Uterus (tissue), 2 donors: ENCODE data around the gene INPP5F.

Source experiments
- POLR2A ChIP-seq, 2 donors: fragments of 450-650 bp; IDR thresholded peaks; one replicate each; pipeline ENCODE4 v1.6.1; 2016; ENCODE audit warnings: antibody characterized with exemption in 2 of 2, mild to moderate bottlenecking in 1 of 2, moderate library complexity in 1 of 2
- TF ChIP-seq, protein P1 (sequence below), 4 experiments: fragments of 200-600 bp in 2 of 4; fragments of 450-650 bp in 2 of 4; sonication (generic) in 2 of 4; IDR thresholded peaks; one replicate each; pipeline ENCODE4 v1.5.1; 2016 to 2019; ENCODE audit warnings: antibody characterized with exemption in 4 of 4, mild to moderate bottlenecking in 2 of 4, moderate library complexity in 1 of 4

DNA sequence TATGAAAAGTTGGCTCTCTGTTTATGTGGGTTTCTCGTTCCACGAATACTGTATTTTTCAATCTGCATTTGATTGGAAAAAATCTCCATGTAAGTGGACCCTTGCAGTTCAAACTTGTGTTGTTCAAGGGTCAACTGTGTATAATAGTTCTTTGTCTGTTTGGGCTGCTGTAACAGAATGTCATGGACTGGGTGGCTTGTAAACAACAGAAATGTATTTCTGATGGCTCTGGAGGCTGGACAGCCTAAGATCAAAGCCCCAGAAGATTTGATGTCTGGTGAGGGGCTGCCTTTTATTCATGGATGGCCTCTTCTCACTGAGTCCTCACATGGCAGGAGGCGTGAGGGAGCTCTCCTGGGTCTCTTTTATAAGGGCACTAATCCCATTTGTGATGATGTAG, 36.2 kb downstream of the INPP5F start:
- TF ChIP-seq POLR2A (IDR thresholded peaks at IDR 0.05) = no peak
- TF ChIP-seq, protein P1, sequence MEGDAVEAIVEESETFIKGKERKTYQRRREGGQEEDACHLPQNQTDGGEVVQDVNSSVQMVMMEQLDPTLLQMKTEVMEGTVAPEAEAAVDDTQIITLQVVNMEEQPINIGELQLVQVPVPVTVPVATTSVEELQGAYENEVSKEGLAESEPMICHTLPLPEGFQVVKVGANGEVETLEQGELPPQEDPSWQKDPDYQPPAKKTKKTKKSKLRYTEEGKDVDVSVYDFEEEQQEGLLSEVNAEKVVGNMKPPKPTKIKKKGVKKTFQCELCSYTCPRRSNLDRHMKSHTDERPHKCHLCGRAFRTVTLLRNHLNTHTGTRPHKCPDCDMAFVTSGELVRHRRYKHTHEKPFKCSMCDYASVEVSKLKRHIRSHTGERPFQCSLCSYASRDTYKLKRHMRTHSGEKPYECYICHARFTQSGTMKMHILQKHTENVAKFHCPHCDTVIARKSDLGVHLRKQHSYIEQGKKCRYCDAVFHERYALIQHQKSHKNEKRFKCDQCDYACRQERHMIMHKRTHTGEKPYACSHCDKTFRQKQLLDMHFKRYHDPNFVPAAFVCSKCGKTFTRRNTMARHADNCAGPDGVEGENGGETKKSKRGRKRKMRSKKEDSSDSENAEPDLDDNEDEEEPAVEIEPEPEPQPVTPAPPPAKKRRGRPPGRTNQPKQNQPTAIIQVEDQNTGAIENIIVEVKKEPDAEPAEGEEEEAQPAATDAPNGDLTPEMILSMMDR (IDR thresholded peaks at IDR 0.05) = no peak
